ENCODE measurements around the gene YY1.

YY1 gene

GRCh38 chr14:100262545-100262944 lies 23.6 kb downstream of the YY1 start:
- H3K36me3 ChIP-seq (ENCODE audit: control insufficient read depth, insufficient read depth, low read length), result peaks cover 11% of the 10 kb centered on the region
- no peak overlapping the region for H3K4me3 ChIP-seq (replicated peaks; ENCODE audit: low read depth, low read length)
- no peak for TF ChIP-seq CTCF (IDR thresholded peaks at IDR 0.05; ENCODE audit: insufficient read depth, low read length, poor library complexity, severe bottlenecking)
- no peak for DNase-seq (ENCODE audit: extremely low read depth, insufficient read length)
- H3K27me3 ChIP-seq (replicated peaks; ENCODE audit: control insufficient read depth, insufficient read depth, low read length), result no peaks in the 10 kb centered on the region

- Histone ChIP-seq H3K27me3 (replicated peaks; ENCODE audit: control insufficient read depth, insufficient read depth, low read length) (no peaks in the 10 kb centered on the region), H3K36me3 (ENCODE audit: control insufficient read depth, insufficient read depth, low read length) (peaks cover 11% of the 10 kb centered on the region), H3K4me3 (replicated peaks; ENCODE audit: low read depth, low read length) (no peak overlapping the region)
- DNase-seq (ENCODE audit: extremely low read depth, insufficient read length), result no peak
- TF ChIP-seq CTCF (IDR thresholded peaks at IDR 0.05; ENCODE audit: insufficient read depth, low read length, poor library complexity, severe bottlenecking), result no peak
Observed at GRCh38 chr14:100263141-100263540, 24.2 kb downstream of the YY1 start.

- H3K36me3 ChIP-seq (ENCODE audit: control insufficient read depth, insufficient read depth, low read length), result peaks cover 9% of the 10 kb centered on the region
- TF ChIP-seq CTCF (IDR thresholded peaks at IDR 0.05; ENCODE audit: insufficient read depth, low read length, poor library complexity, severe bottlenecking), result no peak
- no peaks in the 10 kb centered on the region for H3K27me3 ChIP-seq (replicated peaks; ENCODE audit: control insufficient read depth, insufficient read depth, low read length)
- no peak overlapping the region for H3K4me3 ChIP-seq (replicated peaks; ENCODE audit: low read depth, low read length)
- DNase-seq (ENCODE audit: extremely low read depth, insufficient read length), result no peak
Observed at GRCh38 chr14:100267990-100268389, 29.0 kb downstream of the YY1 start.

GRCh38 chr14:100268591-100269207 lies 29.8 kb downstream of the YY1 start:
- Histone ChIP-seq H3K27me3 (replicated peaks; ENCODE audit: control insufficient read depth, insufficient read depth, low read length) (no peaks in the 10 kb centered on the region), H3K4me3 (replicated peaks; ENCODE audit: low read depth, low read length) (no peak overlapping the region), H3K36me3 (ENCODE audit: control insufficient read depth, insufficient read depth, low read length) (peaks cover 5% of the 10 kb centered on the region)
- TF ChIP-seq CTCF (IDR thresholded peaks at IDR 0.05; ENCODE audit: insufficient read depth, low read length, poor library complexity, severe bottlenecking), result no peak
- no peak for DNase-seq (ENCODE audit: extremely low read depth, insufficient read length)

GRCh38 chr14:100271247-100271939 lies 32.4 kb downstream of the YY1 start:
- Histone ChIP-seq H3K4me3 (replicated peaks; ENCODE audit: low read depth, low read length) (no peak overlapping the region), H3K36me3 (ENCODE audit: control insufficient read depth, insufficient read depth, low read length) (peaks cover 3% of the 10 kb centered on the region), H3K27me3 (replicated peaks; ENCODE audit: control insufficient read depth, insufficient read depth, low read length) (no peaks in the 10 kb centered on the region)
- no peak for DNase-seq (ENCODE audit: extremely low read depth, insufficient read length)
- TF ChIP-seq CTCF (IDR thresholded peaks at IDR 0.05; ENCODE audit: insufficient read depth, low read length, poor library complexity, severe bottlenecking), result peak; percentile 40

Data from GM06990 (cell line).